HepG2 (cell line): ENCODE data around the gene TULP3. TPM values are rescaled to one million over a fixed set of nuclear protein-coding genes. Genes with fewer than 3 reads are reported as not detected.

ENCODE experiments used
- BORCS8-MEF2B ChIP-seq: sonication (generic); formaldehyde crosslinking; IDR thresholded peaks from 2 replicates; pipeline ENCODE4 v1.8.0; 2022; ENCODE audit warnings: mild to moderate bottlenecking, missing genetic modification reagents
- BRCA1 ChIP-seq: sonication (generic); formaldehyde crosslinking; IDR thresholded peaks from 2 replicates; pipeline ENCODE4 v1.4.0; 2020; ENCODE audit warnings: missing genetic modification reagents
- BRD4 ChIP-seq: sonication (generic); formaldehyde crosslinking; IDR thresholded peaks from 2 replicates; pipeline ENCODE4 v1.4.0; 2020; ENCODE audit warnings: missing genetic modification reagents
- GPBP1L1 ChIP-seq: sonication (generic); formaldehyde crosslinking; IDR thresholded peaks from 2 replicates; pipeline ENCODE4 v1.5.0; 2020; ENCODE audit warnings: mild to moderate bottlenecking, missing genetic modification reagents
- HNF4A ChIP-seq: sonication (generic); formaldehyde crosslinking; IDR thresholded peaks from 2 replicates; pipeline ENCODE4 v1.4.0; 2020; ENCODE audit warnings: missing genetic modification reagents
- LRRFIP1 ChIP-seq: sonication (generic); formaldehyde crosslinking; conservative IDR thresholded peaks from 2 replicates; pipeline ENCODE4 v1.4.0; 2020; ENCODE audit warnings: missing genetic modification reagents
- NFATC3 ChIP-seq: sonication (generic); formaldehyde crosslinking; IDR thresholded peaks from 2 replicates; pipeline ENCODE4 v1.5.1; 2020; ENCODE audit warnings: mild to moderate bottlenecking, missing genetic modification reagents
- PRDM15 ChIP-seq: sonication (generic); formaldehyde crosslinking; IDR thresholded peaks from 2 replicates; pipeline ENCODE4 v1.4.0; 2020; ENCODE audit warnings: missing genetic modification reagents
- SMAD3 ChIP-seq: sonication (generic); formaldehyde crosslinking; IDR thresholded peaks from 2 replicates; pipeline ENCODE4 v1.4.0; 2020; ENCODE audit warnings: missing genetic modification reagents
- SP140L ChIP-seq: sonication (generic); formaldehyde crosslinking; IDR thresholded peaks from 2 replicates; pipeline ENCODE4 v1.4.0; 2020; ENCODE audit warnings: missing genetic modification reagents, borderline replicate concordance
- ZNF616 ChIP-seq: sonication (generic); formaldehyde crosslinking; IDR thresholded peaks from 2 replicates; pipeline ENCODE4 v1.5.0; 2020; ENCODE audit warnings: low read depth, mild to moderate bottlenecking, missing genetic modification reagents
- ZNF639 ChIP-seq: conservative IDR thresholded peaks from 2 replicates; pipeline ENCODE4 v1.6.1; 2018; ENCODE audit warnings: missing genetic modification reagents
- ZNF646 ChIP-seq: sonication (generic); formaldehyde crosslinking; IDR thresholded peaks from 2 replicates; pipeline ENCODE4 v1.9.0; 2021; ENCODE audit warnings: mild to moderate bottlenecking, missing genetic modification reagents
- ZNF790 ChIP-seq: sonication (generic); formaldehyde crosslinking; IDR thresholded peaks from 2 replicates; pipeline ENCODE4 v1.8.0; 2022; ENCODE audit warnings: missing genetic modification reagents, mild to moderate bottlenecking, borderline replicate concordance
- polyA plus RNA-seq, 8 experiments: library from polyadenylated mRNA; depleted of rRNA in 3 of 8; stranded (reverse) in 7 of 8; unstranded in 1 of 8; fragments of >200 nt; fragmentation: Illumina TruSeq in 4 of 8; extraction: Trizol in 4 of 8; gene quantifications; 2 replicates each; pipeline versions ENCODE4 v1.2.1 to v1.2.3, GENCODE V29; 2011 to 2016; ENCODE audit warnings: low read depth in 4 of 8, missing spikeins in 1 of 8, mixed read lengths in 1 of 8; ENCODE audit not compliant: insufficient read depth in 1 of 8
- total RNA-seq, 5 experiments: library from RNA; depleted of rRNA; stranded (reverse); fragments of >200 nt; fragmentation: Illumina TruSeq; extraction: Trizol; gene quantifications; 2 replicates each; pipeline ENCODE4 v1.2.3, GENCODE V29; 2016; ENCODE audit warnings: low read depth in 1 of 5

The TULP3 gene
- total and polyA plus RNA-seq, 2 of the 13 experiments (the other 11 are each of a cell fraction or from before 2014, with no cell fraction given): 11.2 to 13.2 TPM

GRCh38 chr12:2963154-2963759, 72.6 kb downstream of the TULP3 start (continued):
- peak; percentile 31; the same call in 1 of the 2 replicates for TF ChIP-seq ZNF646 (CRISPR knock-in tag)
- no peak for TF ChIP-seq LRRFIP1 (CRISPR knock-in tag)
- no peak for TF ChIP-seq SP140L (CRISPR knock-in tag)
- peak; percentile 66 for TF ChIP-seq BORCS8-MEF2B (CRISPR knock-in tag)
- no peak for TF ChIP-seq GPBP1L1 (CRISPR knock-in tag)
- no peak for TF ChIP-seq SMAD3 (CRISPR knock-in tag)
- no peak; the same call in 1 of the 2 replicates for TF ChIP-seq ZNF790 (CRISPR knock-in tag)
- TF ChIP-seq HNF4A (CRISPR knock-in tag): peak; percentile 96
- TF ChIP-seq ZNF639 (CRISPR knock-in tag): peak; percentile 21; the same call in 1 of the 2 replicates
- TF ChIP-seq ZNF616: no peak
- no peak for TF ChIP-seq BRCA1
- TF ChIP-seq BRD4 (CRISPR knock-in tag): no peak
- no peak for TF ChIP-seq PRDM15 (CRISPR knock-in tag)
- no peak for TF ChIP-seq NFATC3 (CRISPR knock-in tag)
